ENCODE results near the gene BCL6B.

Gene BCL6B

DNA sequence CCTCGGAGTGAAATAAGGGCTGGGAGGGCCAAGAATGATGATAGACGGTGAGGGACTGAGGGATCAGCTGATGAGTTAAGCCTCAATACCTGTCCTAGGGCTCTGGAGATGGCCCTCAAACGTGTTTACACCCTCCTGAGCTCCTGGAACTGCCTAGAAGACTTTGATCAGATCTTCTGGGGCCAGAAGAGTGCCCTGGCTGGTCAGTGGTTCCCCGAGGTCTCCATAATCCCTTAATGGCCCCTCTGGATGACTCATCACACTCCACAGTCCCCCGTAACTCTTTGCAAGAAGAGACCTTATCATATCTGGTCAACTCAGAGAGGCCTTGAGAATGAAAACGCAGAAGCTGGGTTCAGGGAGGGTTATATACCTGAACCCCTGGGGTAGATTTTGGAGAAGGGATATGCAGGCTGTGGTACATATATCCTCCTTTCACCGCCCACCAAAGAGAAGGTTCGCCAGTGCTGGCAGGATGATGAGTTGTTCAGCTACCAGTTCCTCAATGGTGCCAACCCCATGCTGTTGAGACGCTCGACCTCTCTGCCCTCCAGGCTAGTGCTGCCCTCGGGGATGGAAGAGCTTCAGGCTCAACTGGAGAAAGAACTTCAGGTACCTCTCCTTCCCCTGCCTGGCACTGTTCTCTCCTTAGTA lies 23.9 kb upstream of the BCL6B start:
- no peak for DNase-seq (ENCODE audit: low read depth, low spot score)
- ChIA-PET POLR2A (no interaction called here), CTCF (interaction anchor here (0.8 to 14.9 kb wide), 5 partner anchors 9 to 90 kb away, joined by 3 to 189 read pairs (median 7); no protein-coding TSS in a partner anchor)
- TF ChIP-seq, protein P1, sequence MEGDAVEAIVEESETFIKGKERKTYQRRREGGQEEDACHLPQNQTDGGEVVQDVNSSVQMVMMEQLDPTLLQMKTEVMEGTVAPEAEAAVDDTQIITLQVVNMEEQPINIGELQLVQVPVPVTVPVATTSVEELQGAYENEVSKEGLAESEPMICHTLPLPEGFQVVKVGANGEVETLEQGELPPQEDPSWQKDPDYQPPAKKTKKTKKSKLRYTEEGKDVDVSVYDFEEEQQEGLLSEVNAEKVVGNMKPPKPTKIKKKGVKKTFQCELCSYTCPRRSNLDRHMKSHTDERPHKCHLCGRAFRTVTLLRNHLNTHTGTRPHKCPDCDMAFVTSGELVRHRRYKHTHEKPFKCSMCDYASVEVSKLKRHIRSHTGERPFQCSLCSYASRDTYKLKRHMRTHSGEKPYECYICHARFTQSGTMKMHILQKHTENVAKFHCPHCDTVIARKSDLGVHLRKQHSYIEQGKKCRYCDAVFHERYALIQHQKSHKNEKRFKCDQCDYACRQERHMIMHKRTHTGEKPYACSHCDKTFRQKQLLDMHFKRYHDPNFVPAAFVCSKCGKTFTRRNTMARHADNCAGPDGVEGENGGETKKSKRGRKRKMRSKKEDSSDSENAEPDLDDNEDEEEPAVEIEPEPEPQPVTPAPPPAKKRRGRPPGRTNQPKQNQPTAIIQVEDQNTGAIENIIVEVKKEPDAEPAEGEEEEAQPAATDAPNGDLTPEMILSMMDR (IDR thresholded peaks at IDR 0.05; ENCODE audit: insufficient read depth, low read length, missing control alignments), result no peak
- no peak overlapping the region for H3K4me3 ChIP-seq (ENCODE audit: low read depth, low read length)

DNA sequence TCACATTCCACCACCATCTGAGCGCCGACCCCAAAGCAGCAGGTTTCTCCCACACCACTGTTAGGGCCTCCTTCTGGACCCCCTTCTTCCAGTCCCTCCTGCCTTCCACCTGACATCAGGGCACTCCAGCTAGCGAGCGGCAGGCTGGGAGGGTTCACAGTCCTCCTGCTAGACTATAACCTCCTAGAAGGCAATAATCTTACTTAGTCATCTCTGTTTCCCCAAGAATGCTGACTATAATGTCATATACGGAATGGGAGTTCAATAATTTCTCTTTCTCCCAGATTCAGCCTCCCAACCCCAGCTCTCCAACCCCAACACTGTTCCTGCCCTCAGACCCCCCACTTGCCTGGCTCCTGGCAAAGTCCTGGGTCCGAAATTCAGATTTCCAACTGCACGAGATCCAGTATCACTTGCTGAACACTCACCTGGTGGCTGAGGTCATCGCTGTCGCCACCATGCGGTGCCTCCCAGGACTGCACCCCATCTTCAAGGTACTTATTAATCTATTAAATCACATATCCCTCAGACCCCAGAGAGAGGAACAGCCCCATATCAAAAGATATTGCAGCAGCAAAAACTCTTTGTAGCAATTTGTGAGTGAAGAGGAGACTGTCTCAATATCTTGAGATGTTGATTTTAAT lies 21.4 kb upstream of the BCL6B start:
- ChIA-PET POLR2A (no interaction called here), CTCF (interaction anchor here (1.0 to 14.9 kb wide), 10 partner anchors 8 to 334 kb away, joined by 3 to 301 read pairs (median 16); partner anchors contain the start of genes BCL6B and RNASEK)
- no peak for DNase-seq (ENCODE audit: low read depth, low spot score)
- TF ChIP-seq, protein P1 (IDR thresholded peaks at IDR 0.05; ENCODE audit: insufficient read depth, low read length, missing control alignments), result peak; percentile 53
- H3K4me3 ChIP-seq (ENCODE audit: low read depth, low read length), result no peak overlapping the region

DNA sequence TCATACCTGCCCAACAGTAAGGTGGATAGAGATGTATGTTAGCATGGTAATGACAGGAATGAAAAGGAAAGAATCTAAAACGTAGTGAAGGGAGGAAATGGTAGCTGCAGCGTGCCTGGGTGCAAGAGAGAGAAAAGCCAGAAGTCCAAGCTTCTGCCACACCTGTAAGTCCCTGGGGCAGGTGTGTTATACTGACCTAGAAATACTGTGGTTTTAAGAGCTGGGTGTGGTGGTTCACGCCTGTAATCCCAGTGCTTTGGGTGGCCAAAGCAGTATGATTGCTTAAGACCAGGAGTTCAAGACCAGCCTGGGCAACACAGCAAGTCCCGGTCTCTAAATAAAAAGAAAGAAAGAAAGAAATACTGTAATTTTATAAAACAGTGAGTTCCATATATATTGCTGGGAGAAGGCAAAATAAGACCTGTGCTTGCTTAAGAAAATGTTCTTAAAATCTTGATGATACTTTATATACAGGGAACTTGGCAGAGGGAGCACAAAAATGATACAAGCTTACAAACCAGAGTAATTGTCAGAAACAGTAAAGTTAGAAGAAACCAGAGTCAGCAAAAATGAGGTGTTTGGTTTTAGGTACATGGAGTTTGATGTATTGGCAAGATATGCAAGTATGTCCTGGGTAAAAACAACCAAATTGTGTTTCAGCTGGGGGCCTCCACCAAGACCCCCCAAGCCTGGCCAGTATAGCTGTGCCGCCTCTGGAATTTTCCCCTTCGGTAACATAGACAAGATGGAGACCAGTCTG lies 20.4 kb upstream of the BCL6B start:
- CTCF ChIA-PET, result interaction anchor here (0.9 to 14.9 kb wide), 15 partner anchors 9 to 338 kb away, joined by 3 to 301 read pairs (median 8); partner anchors contain the start of genes BCL6B and RNASEK
- DNase-seq (ENCODE audit: low read depth, low spot score), result no peak
- TF ChIP-seq, protein P1 (IDR thresholded peaks at IDR 0.05; ENCODE audit: insufficient read depth, low read length, missing control alignments), result no peak
- POLR2A ChIA-PET, result no interaction called here
- H3K4me3 ChIP-seq (ENCODE audit: low read depth, low read length), result no peak overlapping the region

DNA sequence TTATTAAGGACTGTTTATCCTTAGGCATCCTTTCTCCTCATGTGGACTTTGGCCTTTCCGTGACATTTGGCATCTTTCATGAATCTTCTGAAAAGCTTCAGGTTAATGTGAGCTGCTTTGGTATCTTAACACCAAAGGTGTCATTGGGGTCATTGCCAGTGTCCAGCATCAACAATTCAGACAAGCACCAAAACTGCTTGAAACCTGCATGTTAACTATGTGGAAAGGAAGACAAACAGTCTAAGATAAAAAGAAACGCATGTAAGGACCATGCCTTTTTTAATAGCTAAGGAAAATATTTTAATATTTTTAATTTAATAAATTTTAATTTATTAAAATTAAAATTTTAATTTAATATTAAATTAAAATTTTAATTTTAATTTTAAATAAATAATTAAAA lies 19.1 kb upstream of the BCL6B start:
- DNase-seq (ENCODE audit: low read depth, low spot score), result no peak
- POLR2A ChIA-PET, result no interaction called here
- H3K4me3 ChIP-seq (ENCODE audit: low read depth, low read length), result no peak overlapping the region
- TF ChIP-seq, protein P1 (IDR thresholded peaks at IDR 0.05; ENCODE audit: insufficient read depth, low read length, missing control alignments), result no peak
- CTCF ChIA-PET, result interaction anchor here (0.6 to 14.9 kb wide), 33 partner anchors 8 to 339 kb away, joined by 3 to 301 read pairs (median 5); partner anchors contain the start of genes ALOX12, BCL6B and RNASEK

DNA sequence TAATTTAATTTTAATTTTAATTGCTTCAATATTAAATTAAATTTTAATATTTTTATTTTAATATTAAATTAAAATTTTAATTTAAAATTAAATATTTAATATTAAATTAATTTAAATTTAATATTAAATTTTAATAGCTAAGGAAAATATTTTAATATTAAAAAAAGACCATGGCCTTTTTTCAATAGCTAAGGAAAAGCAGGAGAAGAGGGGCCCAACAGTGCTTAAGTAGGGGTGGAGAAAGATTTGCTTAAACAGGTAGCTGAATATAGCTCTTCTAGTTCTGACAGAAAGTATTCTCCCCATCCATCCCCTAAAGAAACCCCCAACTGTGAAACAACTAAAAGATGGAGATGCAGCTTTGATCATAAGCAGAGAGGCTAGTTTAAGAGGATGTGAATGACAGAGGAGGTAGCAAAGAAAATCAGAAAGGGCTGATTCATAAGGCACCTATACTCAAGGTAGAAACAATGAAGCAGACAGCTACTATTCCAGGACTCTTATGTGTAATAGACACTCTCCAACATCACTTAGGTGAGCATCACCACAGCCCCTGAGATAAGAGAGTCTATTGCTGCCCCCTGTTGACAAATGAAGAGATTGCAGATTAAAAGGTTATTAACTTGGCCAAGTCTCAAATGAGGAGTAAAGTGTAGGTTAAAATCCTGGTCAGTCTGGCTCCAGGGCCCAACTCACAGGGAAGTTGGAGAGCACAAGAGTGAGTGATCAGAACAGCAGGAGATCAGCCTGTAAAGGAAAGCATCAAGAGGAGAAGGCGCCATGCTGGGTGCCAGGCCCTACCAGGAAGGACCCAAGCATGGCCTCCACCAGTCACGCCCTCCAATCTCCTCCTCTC lies 18.2 kb upstream of the BCL6B start:
- DNase-seq (ENCODE audit: low read depth, low spot score), result no peak
- no peak overlapping the region for H3K4me3 ChIP-seq (ENCODE audit: low read depth, low read length)
- POLR2A ChIA-PET, result interaction anchor here (1.2 kb wide), 1 partner anchor 89 kb away, joined by 3 read pairs; no protein-coding TSS in a partner anchor
- CTCF ChIA-PET, result interaction anchor here (0.6 to 14.9 kb wide), 41 partner anchors 7 to 1099 kb away, joined by 3 to 301 read pairs (median 5); partner anchors contain the start of genes ALOX12, BCL6B and RNASEK
- TF ChIP-seq, protein P1 (IDR thresholded peaks at IDR 0.05; ENCODE audit: insufficient read depth, low read length, missing control alignments), result peak; percentile 48

Measured in AG04449 (cell line).